Naive thymus-derived CD8-positive, alpha-beta T cell (primary cell): Measurements from ENCODE around the gene POF1B. TPM values are rescaled to one million over a fixed set of nuclear protein-coding genes. Genes with fewer than 3 reads are reported as not detected.

Experiments
- ATAC-seq, 2 donors: fragments of 150-1000 bp; cut with Tn5 transposase in 1 of 2; sonication (Bioruptor Pico), chemical (Tn5 transposase) in 1 of 2; 1 replicate in 1 of 2; 2 replicates in 1 of 2; pipeline ENCODE4 v1.10.0; 2021; ENCODE audit warnings: mild to moderate bottlenecking in 2 of 2, moderate library complexity in 2 of 2
- POLR2A ChIA-PET: fragments of 350-600 bp; sonication (Branson Sonifier 250); formaldehyde crosslinking; loops from one replicate; lab custom pipeline; 2021; ENCODE audit warnings: antibody characterized with exemption; lab: Charles Lee
- DNase-seq, 10 donors: peaks; one replicate each; pipeline versions ENCODE4 v3.0.0 to v3.0.0-alpha.2; 2020 to 2022
- H3K27ac Mint-ChIP-seq, 10 donors: one replicate each; pipeline ENCODE4 v1.8.0; 2020 to 2022; ENCODE audit warnings: mild to moderate bottlenecking in 10 of 10, mixed read lengths in 10 of 10, moderate library complexity in 4 of 10, inconsistent platforms in 1 of 10
- H3K27me3 Mint-ChIP-seq, 5 donors: one replicate each; pipeline ENCODE4 v1.8.0; 2021 to 2022; ENCODE audit warnings: mixed read lengths in 5 of 5
- H3K36me3 Mint-ChIP-seq, 3 donors: one replicate each; pipeline ENCODE4 v1.8.0; 2020 to 2022; ENCODE audit warnings: mixed read lengths in 3 of 3, mild to moderate bottlenecking in 2 of 3, inconsistent platforms in 1 of 3
- H3K4me1 Mint-ChIP-seq, 4 donors: one replicate each; pipeline ENCODE4 v1.8.0; 2021 to 2022; ENCODE audit warnings: mixed read lengths in 4 of 4
- H3K4me3 Mint-ChIP-seq, 10 donors: one replicate each; pipeline ENCODE4 v1.8.0; 2020 to 2022; ENCODE audit warnings: mild to moderate bottlenecking in 10 of 10, mixed read lengths in 10 of 10, moderate library complexity in 6 of 10, inconsistent platforms in 1 of 10
- H3K9me3 Mint-ChIP-seq, 9 donors: one replicate each; pipeline ENCODE4 v1.8.0; 2020 to 2022; ENCODE audit warnings: mixed read lengths in 9 of 9, mild to moderate bottlenecking in 3 of 9, inconsistent platforms in 1 of 9, moderate library complexity in 1 of 9
- polyA plus RNA-seq, 3 donors: library from polyadenylated mRNA; unstranded; fragments of 300-500 nt; fragmentation: Illumina TruSeq; gene quantifications; one replicate each; pipeline ENCODE4 v1.2.3, GENCODE V29; 2021
- total RNA-seq, 8 experiments: library from RNA in 2 of 8; stranded (reverse) in 2 of 8; gene quantifications; one replicate each; pipeline ENCODE4 v1.2.3 and lab custom pipeline; 2021 to 2026

The POF1B gene, protein sequence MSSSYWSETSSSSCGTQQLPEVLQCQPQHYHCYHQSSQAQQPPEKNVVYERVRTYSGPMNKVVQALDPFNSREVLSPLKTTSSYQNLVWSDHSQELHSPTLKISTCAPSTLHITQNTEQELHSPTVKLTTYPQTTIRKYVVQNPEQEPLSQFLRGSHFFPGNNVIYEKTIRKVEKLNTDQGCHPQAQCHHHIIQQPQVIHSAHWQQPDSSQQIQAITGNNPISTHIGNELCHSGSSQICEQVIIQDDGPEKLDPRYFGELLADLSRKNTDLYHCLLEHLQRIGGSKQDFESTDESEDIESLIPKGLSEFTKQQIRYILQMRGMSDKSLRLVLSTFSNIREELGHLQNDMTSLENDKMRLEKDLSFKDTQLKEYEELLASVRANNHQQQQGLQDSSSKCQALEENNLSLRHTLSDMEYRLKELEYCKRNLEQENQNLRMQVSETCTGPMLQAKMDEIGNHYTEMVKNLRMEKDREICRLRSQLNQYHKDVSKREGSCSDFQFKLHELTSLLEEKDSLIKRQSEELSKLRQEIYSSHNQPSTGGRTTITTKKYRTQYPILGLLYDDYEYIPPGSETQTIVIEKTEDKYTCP
- total RNA-seq (not detected), polyA plus RNA-seq (not detected), total RNA-seq (lab: John Stamatoyannopoulos, UW) (0 to 0.07 (median 0) reads per million in 6 experiments)

DNA sequence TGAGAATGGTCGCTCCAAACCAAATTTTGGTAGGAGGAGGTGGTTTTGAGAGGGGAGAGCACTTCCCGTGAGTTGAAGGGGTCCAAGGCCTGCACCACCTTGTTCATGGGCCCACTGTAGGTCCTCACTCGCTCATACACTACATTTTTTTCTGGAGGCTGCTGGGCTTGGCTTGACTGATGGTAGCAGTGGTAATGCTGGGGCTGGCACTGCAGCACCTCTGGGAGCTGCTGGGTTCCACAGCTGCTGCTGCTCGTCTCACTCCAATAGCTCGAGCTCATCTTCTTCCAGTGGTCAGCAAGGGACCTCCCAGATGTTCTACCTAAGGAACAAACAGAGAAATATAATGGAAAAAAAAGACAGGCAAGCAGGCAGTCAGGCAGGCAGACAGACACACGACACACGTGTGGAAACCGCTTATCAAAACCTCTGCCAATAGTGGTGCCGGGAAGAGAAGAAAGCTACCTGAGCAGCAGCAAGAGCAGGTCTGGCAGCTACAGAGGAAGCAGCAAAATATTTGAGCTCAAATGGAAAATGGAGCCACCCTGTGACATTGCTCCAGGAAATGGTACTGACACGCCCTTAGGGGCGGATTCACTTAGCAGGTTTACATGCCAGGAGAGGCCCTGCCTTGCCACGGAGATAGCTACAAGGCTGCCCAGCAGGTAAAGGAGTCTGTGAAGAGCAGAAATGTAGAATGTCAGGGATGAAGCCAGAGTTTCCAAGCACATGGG is at the start of gene POF1B:
POF1B (minus strand) TSS at position 492 of the 734 bp plus-strand sequence; CDS start at position 281, 211 bp downstream.
- no peak for ATAC-seq
- H3K4me1 Mint-ChIP-seq: no peaks in the 10 kb centered on the region
- POLR2A ChIA-PET: no interaction called here
- no peaks in the 10 kb centered on the region for H3K36me3 Mint-ChIP-seq
- H3K4me3 Mint-ChIP-seq: no peak within 1 kb of the TSS
- H3K9me3 Mint-ChIP-seq: no peaks in the 10 kb centered on the region
- no peak within 1 kb of the TSS for H3K27ac Mint-ChIP-seq
- no peak for DNase-seq
- no peaks in the 10 kb centered on the region for H3K27me3 Mint-ChIP-seq

DNA sequence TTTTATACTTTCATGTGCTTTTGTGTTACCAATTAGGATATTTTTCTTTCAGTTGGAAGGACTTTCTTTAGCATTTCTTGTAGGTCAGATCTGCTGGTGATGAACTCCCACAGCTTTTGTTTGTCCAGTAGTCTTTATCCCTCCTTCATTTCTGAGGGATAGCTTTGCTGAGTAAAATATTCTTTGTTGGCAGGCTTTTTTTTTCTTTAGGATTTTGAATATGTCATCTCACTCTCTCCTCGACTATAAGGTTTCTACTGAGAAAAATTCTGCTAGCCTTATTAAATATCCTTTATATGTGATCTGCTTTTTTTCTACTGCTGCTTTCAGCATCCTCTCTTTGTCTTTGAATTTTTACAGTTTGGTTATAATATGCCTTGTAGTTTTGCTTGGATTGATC is 49.6 kb upstream of the POF1B start:
- H3K27me3 Mint-ChIP-seq: no peaks in the 10 kb centered on the region
- no peaks in the 10 kb centered on the region for H3K4me1 Mint-ChIP-seq
- POLR2A ChIA-PET: no interaction called here
- H3K9me3 Mint-ChIP-seq: peaks cover 0 to 23% (median 6%) of the 10 kb centered on the region in 9 donors
- no peak for DNase-seq
- H3K4me3 Mint-ChIP-seq: no peak overlapping the region
- ATAC-seq: no peak
- H3K27ac Mint-ChIP-seq: no peak overlapping the region
- peaks cover 0 to 5% (median 0%) of the 10 kb centered on the region in 3 donors for H3K36me3 Mint-ChIP-seq

DNA sequence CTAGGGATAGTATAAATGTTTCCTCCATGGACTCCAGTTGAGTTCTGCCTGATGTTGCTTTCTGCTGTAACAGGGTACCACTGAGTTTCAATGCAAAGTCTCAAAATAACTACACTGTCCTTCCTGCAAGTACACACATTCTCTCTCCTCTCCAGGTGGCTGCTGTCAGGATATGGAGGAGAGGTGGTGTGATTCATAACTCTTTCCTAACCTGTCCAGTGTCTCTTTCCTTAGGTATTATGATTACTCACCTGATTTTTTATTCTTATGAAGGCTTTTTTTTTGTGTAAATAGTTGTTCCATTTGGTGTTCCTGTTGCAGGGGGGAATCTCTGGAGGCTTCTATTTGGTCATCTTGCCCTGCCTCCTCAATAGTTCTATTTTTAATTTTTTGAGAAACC is 39.8 kb upstream of the POF1B start:
- peaks cover 0 to 18% (median 6%) of the 10 kb centered on the region in 9 donors for H3K9me3 Mint-ChIP-seq
- no peaks in the 10 kb centered on the region for H3K4me1 Mint-ChIP-seq
- DNase-seq (no peak), ATAC-seq (no peak)
- no peaks in the 10 kb centered on the region for H3K36me3 Mint-ChIP-seq
- no peak overlapping the region for H3K27ac Mint-ChIP-seq
- POLR2A ChIA-PET: no interaction called here
- no peaks in the 10 kb centered on the region for H3K27me3 Mint-ChIP-seq
- no peak overlapping the region for H3K4me3 Mint-ChIP-seq

DNA sequence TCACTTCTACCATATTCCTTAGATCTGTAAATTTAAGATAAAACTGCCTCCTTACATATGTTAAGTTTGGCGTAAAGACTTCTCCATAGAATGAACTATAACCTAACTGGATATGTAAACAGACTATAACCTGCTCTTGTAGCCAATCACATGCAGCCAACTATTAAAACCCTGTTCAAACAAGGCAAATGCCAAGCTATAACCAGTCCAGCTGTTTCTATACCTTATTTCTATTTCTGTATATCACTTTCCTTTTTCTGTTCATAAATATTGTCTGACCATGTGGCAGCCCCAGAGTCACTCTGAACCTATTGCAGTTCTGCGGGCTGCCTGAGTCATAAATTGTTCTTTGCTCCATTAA is 12.4 kb upstream of the POF1B start:
- ATAC-seq: no peak
- H3K27me3 Mint-ChIP-seq: no peaks in the 10 kb centered on the region
- H3K4me3 Mint-ChIP-seq: no peak overlapping the region

DNA sequence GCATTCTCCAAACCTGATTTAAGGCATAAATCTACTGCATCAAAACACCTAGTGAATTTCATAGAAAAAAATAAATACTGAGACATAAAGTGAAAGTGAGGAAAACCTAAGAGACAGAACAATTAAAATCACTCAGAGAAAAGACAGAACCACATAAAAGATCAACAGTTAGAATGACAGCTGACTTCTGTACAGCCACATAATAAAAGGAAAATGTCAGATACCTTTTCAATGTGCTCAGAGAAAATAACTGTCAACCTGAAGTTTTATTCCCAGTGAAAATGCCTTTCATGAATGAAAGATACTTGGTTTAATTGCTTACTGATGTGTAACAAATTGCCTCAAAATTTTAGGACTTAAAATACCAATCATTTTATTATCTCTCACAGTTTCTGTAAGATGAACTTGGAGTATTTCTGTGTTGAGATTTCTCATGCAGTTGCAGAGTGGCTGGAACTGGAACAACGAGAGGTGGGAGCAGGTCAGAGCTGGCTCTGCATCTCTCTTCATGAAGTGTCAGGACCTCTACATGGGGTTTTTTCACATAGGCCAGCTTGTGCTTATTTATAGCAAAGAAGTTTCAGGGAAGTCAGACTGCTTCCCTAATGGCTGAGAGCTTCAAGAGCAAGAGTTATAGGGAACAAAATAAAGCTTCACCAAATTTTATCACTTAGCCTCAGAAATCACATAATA is 11.9 kb upstream of the POF1B start:
- Mint-ChIP-seq H3K9me3 (peaks cover 0 to 6% (median 0%) of the 10 kb centered on the region in 9 donors), H3K4me1 (no peaks in the 10 kb centered on the region), H3K27me3 (no peaks in the 10 kb centered on the region), H3K27ac (no peak overlapping the region), H3K4me3 (no peak overlapping the region), H3K36me3 (no peaks in the 10 kb centered on the region)
- ATAC-seq: no peak
- DNase-seq: no peak
- POLR2A ChIA-PET: no interaction called here

More for the DNA sequence above, 12.4 kb upstream of the POF1B start:
- POLR2A ChIA-PET: no interaction called here
- DNase-seq: no peak
- no peaks in the 10 kb centered on the region for H3K36me3 Mint-ChIP-seq
- H3K4me1 Mint-ChIP-seq: no peaks in the 10 kb centered on the region
- H3K9me3 Mint-ChIP-seq: peaks cover 0 to 6% (median 0%) of the 10 kb centered on the region in 9 donors
- no peak overlapping the region for H3K27ac Mint-ChIP-seq

DNA sequence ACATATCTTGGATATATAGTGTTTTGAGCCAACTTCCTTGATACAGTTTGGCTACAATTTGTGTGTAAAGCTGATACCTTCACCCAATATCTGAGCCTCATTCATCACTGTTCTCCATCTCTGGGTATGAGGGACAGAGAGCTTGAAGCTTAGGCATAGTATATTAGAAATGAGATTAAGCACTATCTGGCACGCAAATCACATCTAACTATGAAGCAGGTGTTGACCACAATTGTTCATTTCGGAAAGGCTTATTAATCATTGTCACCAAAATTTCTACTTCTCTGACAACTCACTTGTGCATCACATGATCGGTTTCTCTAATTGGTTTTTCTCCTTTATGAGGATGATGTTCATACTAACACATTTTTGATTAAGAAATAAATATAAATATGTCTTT is 2.1 kb upstream of the POF1B start:
- POLR2A ChIA-PET: no interaction called here
- Mint-ChIP-seq H3K27ac (no peak overlapping the region), H3K4me3 (no peak overlapping the region), H3K9me3 (no peaks in the 10 kb centered on the region), H3K27me3 (peaks cover 0 to 3% (median 0%) of the 10 kb centered on the region in 5 donors), H3K4me1 (no peaks in the 10 kb centered on the region), H3K36me3 (no peaks in the 10 kb centered on the region)
- ATAC-seq (no peak), DNase-seq (no peak)

DNA sequence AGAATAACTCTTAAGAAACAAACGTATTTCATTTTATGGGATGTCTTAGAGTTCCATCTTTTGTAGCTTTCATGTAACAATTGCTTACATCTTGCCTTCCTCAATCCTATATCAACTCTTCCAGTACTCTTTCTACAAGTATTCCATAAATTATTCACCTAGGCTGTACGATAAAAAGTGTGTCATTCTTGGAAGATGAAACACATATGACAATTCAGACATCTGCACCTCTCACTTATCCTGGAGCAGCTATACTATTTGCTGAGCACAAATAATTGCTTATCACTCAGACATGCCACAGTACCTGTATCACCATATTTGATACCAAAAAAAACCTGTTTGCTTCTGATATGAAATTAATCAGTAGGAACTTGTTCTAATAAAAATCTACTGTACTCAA is 1.0 kb downstream of the POF1B start:
- ATAC-seq: no peak
- no peak for DNase-seq
- Mint-ChIP-seq H3K4me1 (no peaks in the 10 kb centered on the region), H3K9me3 (no peaks in the 10 kb centered on the region), H3K27me3 (no peaks in the 10 kb centered on the region), H3K27ac (no peak overlapping the region), H3K36me3 (no peaks in the 10 kb centered on the region), H3K4me3 (no peak overlapping the region)
- POLR2A ChIA-PET: no interaction called here

DNA sequence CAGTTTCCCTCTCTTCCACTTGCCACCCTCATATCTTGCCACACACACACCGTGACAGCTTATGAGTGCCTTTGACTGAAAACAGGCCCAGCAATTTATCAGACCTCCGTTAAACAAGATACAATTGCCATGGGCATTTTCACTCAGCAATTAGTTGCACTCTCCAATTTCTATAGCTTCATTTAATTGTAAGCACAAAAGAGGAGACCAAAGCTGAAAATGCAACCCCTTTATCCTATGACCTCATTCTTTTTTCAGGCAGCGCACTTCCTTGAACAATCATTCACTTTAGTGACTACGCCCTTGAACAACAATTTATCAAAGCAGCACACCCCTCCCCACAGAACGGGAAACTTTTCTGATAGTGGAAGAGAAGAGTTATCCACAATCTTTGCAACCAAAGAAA is 4.1 kb downstream of the POF1B start:
- Mint-ChIP-seq H3K36me3 (no peaks in the 10 kb centered on the region), H3K9me3 (no peaks in the 10 kb centered on the region), H3K27ac (no peak overlapping the region), H3K27me3 (no peaks in the 10 kb centered on the region), H3K4me1 (no peaks in the 10 kb centered on the region), H3K4me3 (no peak overlapping the region)
- DNase-seq (no peak), ATAC-seq (no peak)
- POLR2A ChIA-PET: no interaction called here

DNA sequence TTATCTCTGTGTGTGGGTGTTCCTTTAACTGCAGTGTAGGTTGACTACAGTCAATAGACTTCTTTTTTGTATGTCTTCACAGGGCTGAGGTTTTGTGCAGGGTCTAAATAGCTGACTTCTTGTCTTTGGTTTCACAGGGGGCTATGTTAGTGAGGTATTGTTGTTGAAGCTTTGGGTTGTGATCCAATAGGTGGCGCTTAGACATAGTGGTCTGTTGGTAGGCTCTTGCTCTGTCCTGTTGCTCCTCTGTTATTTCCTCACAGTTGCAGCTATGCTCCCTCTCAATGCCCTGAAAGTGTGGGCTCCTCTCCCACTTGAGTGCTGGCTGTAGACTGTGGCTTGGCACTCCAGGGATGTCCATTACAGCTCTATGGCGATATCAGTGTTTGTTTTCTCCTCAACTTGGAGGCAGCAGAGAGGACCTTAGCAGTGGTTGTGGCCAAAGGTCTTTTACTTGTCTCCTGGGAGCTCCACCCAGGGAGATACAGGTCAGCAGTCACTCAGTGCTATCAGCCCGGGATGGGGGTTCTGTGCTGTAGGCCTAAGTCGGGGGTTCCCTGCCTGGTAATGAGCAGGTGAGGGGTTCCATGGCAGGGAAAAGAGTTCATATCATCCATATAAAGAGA is 14.0 kb downstream of the POF1B start:
- Mint-ChIP-seq H3K27ac (no peak overlapping the region), H3K27me3 (no peaks in the 10 kb centered on the region), H3K9me3 (peaks cover 0 to 25% (median 4%) of the 10 kb centered on the region in 9 donors), H3K4me3 (no peak overlapping the region), H3K4me1 (no peaks in the 10 kb centered on the region), H3K36me3 (no peaks in the 10 kb centered on the region)
- POLR2A ChIA-PET: no interaction called here
- no peak for ATAC-seq
- no peak for DNase-seq

DNA sequence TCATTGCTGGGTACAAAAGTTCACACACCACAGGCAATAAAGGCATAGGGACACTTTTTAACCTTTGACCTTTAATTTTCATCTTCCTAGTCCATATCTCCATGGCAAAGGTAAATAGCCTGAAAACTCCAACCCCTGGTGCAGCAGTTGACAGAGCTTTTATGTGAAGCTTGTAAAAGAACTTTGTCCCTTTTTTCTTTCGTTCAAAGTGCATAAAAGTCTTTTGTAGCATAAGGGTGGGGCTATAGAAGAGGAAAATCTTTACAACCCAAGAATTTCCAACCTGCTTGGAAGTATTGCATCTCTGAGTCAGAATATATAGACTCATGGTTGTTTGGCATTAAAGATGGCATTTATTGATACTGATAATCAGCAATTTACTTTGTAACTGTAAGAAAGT is 20.4 kb downstream of the POF1B start:
- no peaks in the 10 kb centered on the region for H3K27me3 Mint-ChIP-seq
- H3K4me1 Mint-ChIP-seq: no peaks in the 10 kb centered on the region
- DNase-seq (no peak), ATAC-seq (no peak)
- no peaks in the 10 kb centered on the region for H3K36me3 Mint-ChIP-seq
- POLR2A ChIA-PET: no interaction called here
- peaks cover 0 to 24% (median 7%) of the 10 kb centered on the region in 9 donors for H3K9me3 Mint-ChIP-seq
- H3K27ac Mint-ChIP-seq: no peak overlapping the region
- H3K4me3 Mint-ChIP-seq: no peak overlapping the region

DNA sequence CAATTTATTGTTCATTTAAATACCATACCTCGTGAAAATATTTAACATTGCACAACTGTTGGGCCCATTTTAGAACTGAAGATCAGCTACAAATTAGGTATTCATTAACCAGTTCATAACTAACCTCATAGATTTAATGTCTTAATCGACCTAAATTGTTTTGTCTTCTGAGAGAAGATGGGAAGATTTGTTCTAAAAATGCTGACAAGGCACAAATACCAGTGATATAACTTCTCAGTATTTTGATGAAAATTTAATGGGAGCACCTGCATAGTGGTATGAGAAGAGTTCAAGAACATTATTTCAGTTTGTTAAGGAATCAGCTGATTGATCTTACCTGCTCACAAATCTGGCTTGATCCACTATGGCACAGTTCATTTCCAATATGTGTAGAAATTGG is 33.9 kb downstream of the POF1B start:
- POLR2A ChIA-PET: no interaction called here
- Mint-ChIP-seq H3K4me3 (no peak overlapping the region), H3K36me3 (no peaks in the 10 kb centered on the region), H3K4me1 (no peaks in the 10 kb centered on the region), H3K27me3 (no peaks in the 10 kb centered on the region), H3K9me3 (peaks cover 0 to 2% (median 0%) of the 10 kb centered on the region in 9 donors), H3K27ac (no peak overlapping the region)
- DNase-seq (no peak), ATAC-seq (no peak)

DNA sequence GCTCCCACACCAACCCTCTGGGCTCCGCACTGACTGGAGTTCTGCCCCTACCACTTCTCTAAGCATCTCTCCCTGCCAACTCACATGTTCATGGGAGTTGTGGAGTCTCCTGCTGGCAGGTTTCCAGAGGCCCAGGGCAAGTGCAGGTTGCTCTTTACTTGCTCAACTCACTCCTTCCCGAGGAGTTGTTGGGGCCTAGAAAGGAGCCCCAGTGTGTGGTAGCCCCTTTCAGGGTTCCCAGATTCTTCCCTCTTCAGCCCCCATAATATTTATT is 52.5 kb downstream of the POF1B start:
- Mint-ChIP-seq H3K4me1 (no peaks in the 10 kb centered on the region), H3K27me3 (no peaks in the 10 kb centered on the region), H3K9me3 (peaks cover 0 to 9% (median 3%) of the 10 kb centered on the region in 9 donors), H3K36me3 (peaks cover 0 to 5% (median 0%) of the 10 kb centered on the region in 3 donors), H3K4me3 (no peak overlapping the region), H3K27ac (no peak overlapping the region)
- ATAC-seq (no peak), DNase-seq (no peak)
- POLR2A ChIA-PET: no interaction called here
